GM06990 (cell line): ENCODE results near the gene NSL1.

ENCODE experiments used
- DNase-seq: peaks from one replicate; pipeline ENCODE4 v3.0.0-alpha.2; 2011; ENCODE audit not compliant: insufficient read length; ENCODE audit errors: extremely low read depth
- H3K27me3 ChIP-seq: replicated peaks from 2 replicates; pipeline ENCODE4 v1.6.0; 2011; ENCODE audit warnings: low read length; ENCODE audit not compliant: control insufficient read depth, insufficient read depth
- H3K36me3 ChIP-seq: 2 replicates; pipeline ENCODE4 v1.5.1; 2011; ENCODE audit warnings: low read length; ENCODE audit not compliant: control insufficient read depth, insufficient read depth
- H3K4me3 ChIP-seq: replicated peaks from 2 replicates; pipeline ENCODE4 v1.5.1; 2011; ENCODE audit warnings: low read depth, mild to moderate bottlenecking, control low read depth, low read length
- TF ChIP-seq, protein P1 (sequence below): IDR thresholded peaks from 2 replicates; pipeline ENCODE4 v1.5.1; 2011; ENCODE audit warnings: low read length, control low read depth, mild to moderate bottlenecking, inconsistent platforms; ENCODE audit not compliant: insufficient read depth, poor library complexity, severe bottlenecking

Gene NSL1

DNA sequence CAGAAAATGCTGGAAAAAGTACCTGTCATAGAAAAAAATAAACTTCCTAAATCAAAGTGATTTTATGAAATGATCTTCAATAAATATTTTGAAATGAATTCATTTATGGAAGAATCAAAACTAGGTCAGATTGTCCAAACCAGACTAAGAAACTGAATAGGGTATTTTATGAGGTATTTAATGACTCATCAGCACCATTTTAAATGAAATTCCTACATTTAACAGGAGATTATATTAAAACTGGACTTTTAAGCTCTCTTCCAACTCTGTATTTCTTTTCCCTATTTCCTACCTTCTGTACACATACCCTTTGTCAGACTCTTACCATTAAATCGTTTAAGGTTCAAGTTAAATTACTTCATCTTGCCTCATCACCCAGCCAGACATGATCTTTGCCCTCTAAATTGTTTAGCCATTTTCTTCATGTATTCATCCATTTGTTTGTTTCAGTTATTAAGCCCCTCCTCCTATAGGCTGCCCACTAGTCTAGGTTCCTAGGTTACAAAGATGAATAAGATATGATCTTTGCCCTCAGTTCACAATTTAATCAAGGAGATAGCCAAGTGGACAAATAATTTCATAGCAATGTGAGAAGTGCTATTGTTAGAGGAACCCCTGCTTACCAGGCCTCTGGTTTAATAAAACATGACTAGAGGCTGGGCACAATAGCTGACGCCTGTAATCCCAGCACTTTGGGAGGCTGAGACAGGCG lies 25.1 kb upstream of the NSL1 start:
- Histone ChIP-seq H3K36me3 (no peaks in the 10 kb centered on the region; the same call in 1 of the 2 replicates), H3K27me3 (no peaks in the 10 kb centered on the region), H3K4me3 (no peak overlapping the region)
- no peak for DNase-seq
- TF ChIP-seq, protein P1, sequence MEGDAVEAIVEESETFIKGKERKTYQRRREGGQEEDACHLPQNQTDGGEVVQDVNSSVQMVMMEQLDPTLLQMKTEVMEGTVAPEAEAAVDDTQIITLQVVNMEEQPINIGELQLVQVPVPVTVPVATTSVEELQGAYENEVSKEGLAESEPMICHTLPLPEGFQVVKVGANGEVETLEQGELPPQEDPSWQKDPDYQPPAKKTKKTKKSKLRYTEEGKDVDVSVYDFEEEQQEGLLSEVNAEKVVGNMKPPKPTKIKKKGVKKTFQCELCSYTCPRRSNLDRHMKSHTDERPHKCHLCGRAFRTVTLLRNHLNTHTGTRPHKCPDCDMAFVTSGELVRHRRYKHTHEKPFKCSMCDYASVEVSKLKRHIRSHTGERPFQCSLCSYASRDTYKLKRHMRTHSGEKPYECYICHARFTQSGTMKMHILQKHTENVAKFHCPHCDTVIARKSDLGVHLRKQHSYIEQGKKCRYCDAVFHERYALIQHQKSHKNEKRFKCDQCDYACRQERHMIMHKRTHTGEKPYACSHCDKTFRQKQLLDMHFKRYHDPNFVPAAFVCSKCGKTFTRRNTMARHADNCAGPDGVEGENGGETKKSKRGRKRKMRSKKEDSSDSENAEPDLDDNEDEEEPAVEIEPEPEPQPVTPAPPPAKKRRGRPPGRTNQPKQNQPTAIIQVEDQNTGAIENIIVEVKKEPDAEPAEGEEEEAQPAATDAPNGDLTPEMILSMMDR: no peak

DNA sequence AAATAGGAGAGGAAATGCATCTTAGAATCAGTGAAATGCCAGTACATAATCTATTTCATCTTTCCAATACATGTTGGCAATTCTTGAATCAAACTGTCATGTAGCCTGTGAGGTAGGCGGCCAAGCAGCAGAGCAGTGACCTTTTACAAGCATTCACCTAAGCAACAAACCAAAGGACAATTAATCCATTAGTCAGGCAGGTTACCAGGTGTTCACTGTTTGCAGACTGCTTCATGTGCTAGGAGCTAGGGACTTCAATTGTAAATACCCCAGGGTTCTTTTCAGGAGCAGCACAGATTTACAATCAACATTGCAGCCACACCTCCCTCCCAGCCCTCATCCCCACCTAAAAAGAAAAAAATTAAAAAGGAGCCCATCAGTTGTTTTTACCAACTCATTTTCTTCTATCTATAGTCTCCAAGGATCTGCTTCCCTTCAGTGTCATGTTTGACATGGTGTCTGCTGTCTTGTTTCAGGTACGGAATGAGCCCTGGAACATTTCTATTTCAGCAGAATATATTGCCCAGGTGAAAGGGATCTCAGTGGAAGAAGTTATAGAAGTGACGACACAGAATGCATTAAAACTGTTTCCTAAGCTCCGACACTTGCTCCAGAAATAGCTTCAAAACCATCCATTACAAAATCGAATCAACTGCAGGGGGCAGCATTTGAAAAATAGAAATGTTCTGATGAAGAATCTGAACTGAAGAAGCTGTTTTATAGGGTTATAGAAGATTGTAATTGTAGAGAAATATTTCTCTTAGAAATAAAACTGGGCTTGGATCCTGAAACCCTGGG lies 23.2 kb upstream of the NSL1 start:
- H3K36me3 ChIP-seq: no peaks in the 10 kb centered on the region; the same call in 1 of the 2 replicates
- DNase-seq: no peak
- no peak overlapping the region for H3K4me3 ChIP-seq
- H3K27me3 ChIP-seq: no peaks in the 10 kb centered on the region
- TF ChIP-seq, protein P1: peak; percentile 29

DNA sequence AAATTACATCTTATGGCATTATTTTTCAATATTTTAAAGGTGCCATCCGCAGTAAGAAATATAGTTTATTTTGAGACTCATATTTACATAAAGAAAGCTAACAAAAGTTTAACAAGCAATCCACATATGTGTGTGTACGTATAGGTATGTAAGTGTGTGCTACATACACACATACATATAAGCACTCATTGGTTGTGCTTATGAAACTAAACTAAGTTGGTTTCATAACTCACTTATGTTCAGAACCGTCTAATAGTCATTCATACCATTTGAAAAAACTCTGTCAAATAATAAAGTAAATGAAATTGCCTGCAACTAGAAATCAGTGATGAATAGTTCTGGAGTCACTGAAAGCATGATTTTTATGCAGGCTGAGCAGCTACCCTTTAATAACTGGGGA lies 14.2 kb upstream of the NSL1 start:
- Histone ChIP-seq H3K27me3 (no peaks in the 10 kb centered on the region), H3K36me3 (0 out of 2 replicates have a peak, but pooled peaks cover 1% of the 10 kb centered on the region), H3K4me3 (no peak overlapping the region)
- TF ChIP-seq, protein P1: no peak
- no peak for DNase-seq

DNA sequence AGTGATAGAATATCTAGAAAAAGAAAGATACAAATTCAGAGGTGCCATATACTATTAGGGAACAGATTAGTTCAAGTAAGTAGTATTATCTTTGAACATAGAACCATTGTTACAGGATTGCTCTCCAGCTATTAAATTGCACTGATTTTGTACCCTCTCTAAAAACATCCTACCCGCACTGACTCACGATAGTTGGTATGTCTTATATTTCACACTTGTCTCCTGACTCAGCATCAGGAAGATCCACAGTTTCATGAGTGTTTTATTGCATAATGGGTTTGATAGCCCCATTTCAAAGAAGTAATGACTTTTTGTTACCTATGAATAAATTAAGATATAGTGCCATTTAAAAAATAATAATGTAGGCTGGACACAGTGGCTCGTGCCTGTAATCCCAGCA lies 6.1 kb upstream of the NSL1 start:
- H3K36me3 ChIP-seq: peaks cover 6% of the 10 kb centered on the region; the same call in 1 of the 2 replicates
- TF ChIP-seq, protein P1: no peak
- no peak for DNase-seq
- H3K4me3 ChIP-seq: no peak overlapping the region
- no peaks in the 10 kb centered on the region for H3K27me3 ChIP-seq

DNA sequence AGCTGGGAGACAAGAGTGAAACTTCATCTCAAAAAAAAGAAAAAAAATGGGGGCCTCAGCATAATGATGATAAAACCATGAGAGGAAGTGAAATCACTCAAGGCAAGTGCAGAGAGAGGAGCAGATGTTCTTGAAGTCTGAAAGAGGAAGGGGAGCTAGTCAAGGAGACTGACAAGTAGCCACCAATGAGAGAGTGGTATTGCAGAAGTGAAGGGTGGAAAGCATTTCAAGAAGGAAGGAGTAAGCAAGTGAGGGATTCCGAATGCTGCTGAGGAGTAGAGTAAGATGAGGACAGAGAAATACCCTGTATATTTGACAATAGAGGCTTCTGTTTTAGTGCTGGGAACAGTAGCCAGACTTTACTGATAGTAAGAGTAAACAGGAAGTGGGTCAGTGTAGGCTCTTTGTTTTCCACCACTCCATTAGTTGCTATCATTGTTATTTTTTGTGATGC lies 3.0 kb upstream of the NSL1 start:
- H3K4me3 ChIP-seq: peak overlapping the region; percentile 33

More for the DNA sequence above, 3.0 kb upstream of the NSL1 start:
- TF ChIP-seq, protein P1: no peak
- H3K36me3 ChIP-seq: peaks cover 4% of the 10 kb centered on the region; the same call in 1 of the 2 replicates
- peak; percentile 71 for DNase-seq
- no peaks in the 10 kb centered on the region for H3K27me3 ChIP-seq
